CD4-positive, alpha-beta T cell treated with Interleukin-15 for 4 hours (primary cell): ENCODE data around the gene C1orf21.
"Not testable (repeated sequence)": the region's sequence is repeated elsewhere in the genome, so short reads cannot be mapped to it uniquely, and the experiment has no call there.

Experiments
- DNase-seq: peaks from one replicate; pipeline ENCODE4 v3.0.0-alpha.2; 2020; ENCODE audit warnings: low spot score

The C1orf21 gene, protein sequence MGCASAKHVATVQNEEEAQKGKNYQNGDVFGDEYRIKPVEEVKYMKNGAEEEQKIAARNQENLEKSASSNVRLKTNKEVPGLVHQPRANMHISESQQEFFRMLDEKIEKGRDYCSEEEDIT

DNA sequence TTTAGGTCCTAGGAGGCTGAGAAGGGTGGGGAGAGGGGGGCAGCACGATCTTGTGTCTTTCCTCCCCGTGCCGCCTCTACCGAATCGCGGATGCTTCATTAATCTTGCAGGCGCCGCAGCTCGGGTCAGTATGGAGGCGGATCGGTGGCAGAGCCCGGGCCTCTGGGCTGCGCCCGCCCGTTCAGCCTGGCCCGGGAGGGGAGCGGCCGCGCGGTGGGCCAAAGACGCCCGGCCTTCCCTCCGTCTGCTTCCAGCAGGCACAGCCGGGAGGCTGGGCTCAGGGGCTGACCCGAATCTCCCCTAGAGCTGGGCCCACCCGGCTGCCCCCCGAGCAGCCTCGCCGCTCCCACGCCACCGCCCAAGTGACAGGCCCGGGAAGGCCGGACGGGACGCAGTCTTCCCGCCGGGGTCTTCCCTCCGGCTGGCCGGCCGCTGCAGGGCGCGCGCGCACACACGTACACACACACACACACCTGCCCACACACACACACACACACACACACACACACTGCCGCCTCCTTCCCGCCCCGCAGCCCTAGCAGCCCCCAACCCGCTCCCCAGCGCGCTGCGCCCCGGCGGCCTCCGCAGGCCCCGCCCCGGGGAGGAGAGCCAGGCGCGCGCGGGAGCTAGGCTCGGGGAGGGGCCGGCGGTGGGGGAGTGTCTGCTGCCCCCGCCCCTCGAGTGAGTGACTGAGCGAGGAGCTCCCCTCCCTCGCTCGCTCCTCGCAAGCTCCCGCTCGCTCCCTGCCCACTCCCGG lies at the start of gene C1orf21:
C1orf21 (plus strand) TSS at position 718 of the 757 bp plus-strand sequence. CDS start 90,481 bp downstream, outside the sequence.
- DNase-seq: peak; percentile 59

- DNase-seq: not testable (repeated sequence)
These were observed 49.0 kb upstream of the C1orf21 start for GRCh38 chr1:184337865-184338264.

GRCh38 chr1:184340984-184341383 lies 45.8 kb upstream of the C1orf21 start:
- no peak for DNase-seq

DNA sequence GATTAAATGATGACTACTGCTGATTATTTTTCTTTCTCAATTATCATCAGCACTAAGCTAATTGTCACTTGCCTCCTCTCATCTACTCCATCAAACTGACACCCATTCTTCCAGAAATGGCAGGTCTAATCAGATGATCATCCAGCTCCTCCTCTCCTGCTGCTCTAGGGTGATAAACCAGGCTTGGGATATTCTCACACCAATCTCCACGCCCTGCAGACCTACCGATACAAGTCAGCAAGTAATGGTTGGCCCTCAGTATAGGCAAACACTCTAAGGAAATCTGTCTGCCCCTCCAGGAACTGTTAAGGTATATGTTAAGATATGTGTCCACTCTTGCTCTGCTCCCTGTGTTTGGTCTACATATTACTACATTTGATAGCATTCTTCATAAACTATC lies 36.3 kb upstream of the C1orf21 start:
- DNase-seq: no peak

DNA sequence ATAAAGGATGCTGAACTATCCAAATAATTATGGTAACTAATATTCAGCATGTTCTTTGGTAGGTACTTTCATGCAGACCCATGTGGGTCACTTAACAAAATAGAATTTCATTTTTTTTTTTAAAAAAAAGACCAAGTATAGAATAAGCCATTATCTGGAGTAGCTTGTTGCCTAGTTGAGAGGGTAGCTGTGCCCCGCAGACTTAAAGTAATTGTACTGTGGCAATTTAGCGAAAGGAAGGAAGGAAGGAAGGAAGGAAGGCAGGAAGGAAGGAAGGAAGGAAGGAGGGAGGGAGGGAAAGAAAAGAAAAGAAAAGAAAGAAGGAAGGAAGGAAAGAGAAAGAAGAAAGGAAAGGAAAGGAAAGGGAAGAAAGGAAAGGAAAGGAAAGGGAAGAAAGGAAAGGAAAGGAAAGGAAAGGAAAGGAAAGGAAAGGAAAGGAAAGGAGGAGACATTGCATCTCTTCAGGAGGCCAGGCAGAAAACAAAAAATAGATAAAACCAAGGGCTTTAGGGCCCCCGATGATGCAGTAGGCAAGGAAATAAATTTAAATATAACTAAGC lies 35.3 kb upstream of the C1orf21 start:
- DNase-seq: no peak

DNA sequence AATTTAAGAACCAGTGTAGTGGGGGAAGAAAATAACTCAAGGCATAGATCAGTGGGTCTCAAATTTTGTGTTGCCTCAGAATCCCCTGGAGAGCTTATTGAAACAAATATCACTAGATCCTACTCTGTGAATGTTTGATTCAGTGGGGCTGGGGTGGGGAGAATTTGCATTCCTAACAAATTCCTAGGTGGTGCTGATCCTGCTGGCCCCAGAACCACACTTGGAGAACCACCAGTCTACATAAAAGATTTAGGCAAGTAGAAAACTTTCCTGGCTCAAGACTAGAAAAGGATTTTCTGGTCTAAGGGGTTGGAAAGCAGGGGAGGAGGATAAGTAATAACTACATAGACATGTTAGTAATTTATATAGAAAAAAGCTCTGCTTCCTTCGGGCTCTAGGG lies 34.1 kb upstream of the C1orf21 start:
- DNase-seq: no peak

- no peak for DNase-seq
These were observed 32.1 kb upstream of the C1orf21 start for GRCh38 chr1:184354719-184355118.

GRCh38 chr1:184356891-184357290 lies 29.9 kb upstream of the C1orf21 start:
- no peak for DNase-seq

GRCh38 chr1:184358256-184358655 lies 28.6 kb upstream of the C1orf21 start:
- no peak for DNase-seq

- no peak for DNase-seq
These were observed 26.9 kb upstream of the C1orf21 start for GRCh38 chr1:184359909-184360308.

- no peak for DNase-seq
These were observed 24.0 kb upstream of the C1orf21 start for GRCh38 chr1:184362876-184363275.

- no peak for DNase-seq
These were observed 21.1 kb upstream of the C1orf21 start for GRCh38 chr1:184365699-184366098.

DNA sequence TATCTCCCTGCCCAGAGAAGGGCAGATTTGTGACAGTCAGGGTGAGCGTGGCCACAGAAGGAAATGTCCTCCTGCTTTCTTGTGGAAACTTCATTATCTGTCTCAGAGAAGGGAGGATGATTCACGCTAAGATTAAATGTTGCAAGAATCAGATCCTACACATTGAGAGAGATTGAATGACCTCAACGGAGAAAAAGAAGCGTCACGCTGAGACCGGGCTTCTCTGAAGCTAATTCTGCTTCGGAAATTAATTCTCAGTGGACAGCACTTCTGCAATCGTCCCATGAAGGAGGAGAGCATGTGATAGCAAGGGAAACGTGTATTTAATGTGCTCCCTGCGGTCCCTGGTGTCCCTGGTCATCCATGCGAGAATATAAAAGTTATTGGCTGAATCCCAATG lies 19.8 kb upstream of the C1orf21 start:
- no peak for DNase-seq

GRCh38 chr1:184367427-184368038 lies 19.3 kb upstream of the C1orf21 start:
- no peak for DNase-seq

DNA sequence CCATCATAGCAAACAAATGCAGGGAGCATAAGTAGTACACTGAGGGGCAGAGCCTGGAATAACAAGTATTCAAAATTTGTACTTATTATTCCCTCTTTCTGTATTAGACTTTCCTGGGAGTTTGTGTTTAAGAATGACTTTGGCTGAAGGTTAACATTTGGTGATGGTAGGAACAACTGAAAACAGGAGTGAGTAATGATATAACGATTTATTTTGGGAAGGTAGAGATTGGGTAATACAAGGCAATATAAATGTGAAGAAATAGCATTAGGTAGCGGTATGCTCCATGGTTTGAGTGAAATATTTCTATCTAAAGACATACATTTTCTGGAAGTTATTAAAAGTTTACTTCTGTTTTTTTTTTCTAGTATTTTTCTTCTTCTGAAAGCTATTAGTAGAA lies 18.5 kb upstream of the C1orf21 start:
- DNase-seq: no peak

- DNase-seq: no peak
These were observed 16.0 kb upstream of the C1orf21 start for GRCh38 chr1:184370850-184371249.

DNA sequence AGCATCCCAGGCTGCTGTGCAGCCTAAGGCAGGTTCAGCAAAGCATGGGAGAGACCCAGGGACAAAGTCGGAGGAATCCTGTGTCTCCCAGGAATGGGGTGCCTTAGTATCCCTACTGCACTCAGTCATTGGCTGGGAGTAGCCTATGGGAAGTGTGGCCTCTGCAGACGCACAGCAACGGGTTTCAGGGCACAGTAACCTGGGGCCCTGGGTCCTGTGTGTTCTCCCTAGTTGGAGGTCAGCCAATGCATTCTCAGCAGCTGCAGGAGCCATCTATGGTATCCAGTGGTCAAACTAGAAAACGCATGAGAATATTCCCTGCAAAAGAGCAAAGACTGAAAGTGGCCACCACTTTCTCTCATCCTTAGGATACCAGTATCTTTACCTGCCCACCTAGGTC lies 13.7 kb upstream of the C1orf21 start:
- no peak for DNase-seq

DNA sequence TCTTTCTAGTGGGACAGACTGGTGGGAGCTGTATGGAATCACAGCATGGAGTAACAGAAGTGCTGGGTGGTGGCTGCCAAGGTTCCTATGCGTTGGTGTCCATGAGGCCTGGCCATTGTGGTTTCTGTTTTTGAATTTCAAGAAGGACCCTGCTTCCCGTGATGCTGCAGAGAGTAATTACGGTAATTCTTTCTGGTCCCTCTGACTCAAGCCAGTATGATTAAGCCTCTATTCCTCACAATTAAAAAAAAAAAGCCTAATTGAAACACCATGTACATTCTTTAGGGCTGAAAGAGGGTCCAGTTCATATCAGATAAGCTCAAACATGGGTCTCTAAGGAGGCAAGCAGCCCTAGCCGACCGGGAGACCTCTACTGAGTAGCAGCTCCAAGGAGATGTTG lies 10.5 kb upstream of the C1orf21 start:
- no peak for DNase-seq

- DNase-seq: no peak
These were observed 7.6 kb upstream of the C1orf21 start for GRCh38 chr1:184379111-184379752.

- no peak for DNase-seq
These were observed 6.4 kb upstream of the C1orf21 start for GRCh38 chr1:184380468-184380867.

GRCh38 chr1:184383772-184384323 lies 3.0 kb upstream of the C1orf21 start:
- DNase-seq: no peak

DNA sequence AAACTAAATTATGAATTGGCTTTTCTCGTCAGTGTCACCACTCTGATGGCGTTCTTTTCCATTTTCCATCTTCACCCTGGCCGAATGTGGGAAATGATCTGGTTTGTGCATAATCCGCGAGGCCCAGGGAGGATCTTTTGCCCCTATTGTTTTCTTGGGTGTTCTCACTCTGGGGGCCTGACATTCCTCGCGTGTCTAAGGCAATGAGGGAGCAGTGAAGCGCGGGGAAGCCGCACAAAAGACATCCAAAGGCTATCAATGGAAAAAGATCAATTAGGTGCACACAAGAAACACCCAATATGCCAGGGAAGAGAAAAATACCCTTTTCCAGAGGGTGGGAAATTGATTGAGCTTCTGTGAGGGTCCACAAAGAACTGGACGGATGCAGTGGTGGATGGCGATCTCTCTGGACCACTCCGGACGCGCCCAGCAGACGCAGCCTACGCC lies 941 bp upstream of the C1orf21 start:
- no peak for DNase-seq
